Neuron (in vitro differentiated cells): ENCODE measurements around the gene DHPS.
"Not testable (repeated sequence)": the region's sequence is repeated elsewhere in the genome, so short reads cannot be mapped to it uniquely, and the experiment has no call there.

Experiments used
- H2AFZ ChIP-seq: one replicate; pipeline ENCODE4 v1.6.1; 2013; ENCODE audit warnings: low read depth, mild to moderate bottlenecking, inconsistent platforms, low read length, moderate library complexity
- H3K27me3 ChIP-seq: one replicate; pipeline ENCODE4 v1.6.1; 2013; ENCODE audit warnings: low read length; ENCODE audit not compliant: insufficient read depth
- H3K36me3 ChIP-seq: one replicate; pipeline ENCODE4 v1.6.1; 2013; ENCODE audit warnings: low read length; ENCODE audit not compliant: insufficient read depth
- H3K4me1 ChIP-seq: one replicate; pipeline ENCODE4 v1.6.1; 2013; ENCODE audit warnings: low read length; ENCODE audit not compliant: insufficient read depth
- H3K4me3 ChIP-seq: 2 replicates; pipeline ENCODE4 v1.5.1; 2013; ENCODE audit warnings: mild to moderate bottlenecking, low read length, moderate library complexity
- H3K9me3 ChIP-seq: one replicate; pipeline ENCODE4 v1.6.1; 2013; ENCODE audit warnings: low read length

The DHPS gene

GRCh38 chr19:12696366-12697335 lies 15.0 kb upstream of the DHPS start, which contains the start of gene FBXW9:
Gene FBXW9, minus strand, starts transcription at chr19:12696631. Its CDS starts 50 bp downstream, at chr19:12696581.
- Histone ChIP-seq H2AFZ (peak within 1 kb of the TSS; percentile 46), H3K36me3 (peaks cover 30% of the 10 kb centered on the region), H3K9me3 (no peaks in the 10 kb centered on the region), H3K27me3 (no peaks in the 10 kb centered on the region), H3K4me1 (peaks cover 10% of the 10 kb centered on the region), H3K4me3 (peak within 1 kb of the TSS; percentile 72)

GRCh38 chr19:12695997-12696365 lies 14.3 kb upstream of the DHPS start:
- Histone ChIP-seq H3K4me3 (peak overlapping the region; percentile 72), H3K36me3 (peaks cover 27% of the 10 kb centered on the region), H3K27me3 (no peaks in the 10 kb centered on the region), H3K4me1 (peaks cover 10% of the 10 kb centered on the region), H2AFZ (peak overlapping the region; percentile 46), H3K9me3 (no peaks in the 10 kb centered on the region)

- Histone ChIP-seq H3K36me3 (peaks cover 22% of the 10 kb centered on the region), H3K27me3 (no peaks in the 10 kb centered on the region), H3K4me3 (peak overlapping the region; percentile 72), H2AFZ (no peak overlapping the region), H3K4me1 (peaks cover 10% of the 10 kb centered on the region), H3K9me3 (no peaks in the 10 kb centered on the region)
Observed at GRCh38 chr19:12695514-12695913, 13.8 kb upstream of the DHPS start.

GRCh38 chr19:12695096-12695495 lies 13.4 kb upstream of the DHPS start:
- Histone ChIP-seq H3K4me1 (peaks cover 10% of the 10 kb centered on the region), H2AFZ (no peak overlapping the region), H3K4me3 (peak overlapping the region; percentile 72), H3K9me3 (no peaks in the 10 kb centered on the region), H3K36me3 (peaks cover 19% of the 10 kb centered on the region), H3K27me3 (no peaks in the 10 kb centered on the region)

GRCh38 chr19:12694641-12695040 lies 13.0 kb upstream of the DHPS start:
- no peak overlapping the region for H3K4me3 ChIP-seq
- no peak overlapping the region for H2AFZ ChIP-seq
- H3K9me3 ChIP-seq: no peaks in the 10 kb centered on the region
- peaks cover 10% of the 10 kb centered on the region for H3K4me1 ChIP-seq
- H3K36me3 ChIP-seq: peaks cover 16% of the 10 kb centered on the region
- H3K27me3 ChIP-seq: no peaks in the 10 kb centered on the region

GRCh38 chr19:12692960-12693359 lies 11.3 kb upstream of the DHPS start:
- no peak overlapping the region for H2AFZ ChIP-seq
- H3K36me3 ChIP-seq: peaks cover 21% of the 10 kb centered on the region
- H3K4me1 ChIP-seq: peaks cover 10% of the 10 kb centered on the region
- no peaks in the 10 kb centered on the region for H3K9me3 ChIP-seq
- no peaks in the 10 kb centered on the region for H3K27me3 ChIP-seq
- no peak overlapping the region for H3K4me3 ChIP-seq

- peaks cover 20% of the 10 kb centered on the region for H3K36me3 ChIP-seq
- H2AFZ ChIP-seq: no peak overlapping the region
- H3K4me3 ChIP-seq: no peak overlapping the region
- H3K9me3 ChIP-seq: no peaks in the 10 kb centered on the region
- H3K27me3 ChIP-seq: no peaks in the 10 kb centered on the region
- H3K4me1 ChIP-seq: no peaks in the 10 kb centered on the region
Observed at GRCh38 chr19:12689581-12690216, 8.0 kb upstream of the DHPS start.

- Histone ChIP-seq H3K4me1 (no peaks in the 10 kb centered on the region), H3K4me3 (no peak overlapping the region), H3K36me3 (peaks cover 20% of the 10 kb centered on the region), H3K9me3 (no peaks in the 10 kb centered on the region), H2AFZ (no peak overlapping the region), H3K27me3 (no peaks in the 10 kb centered on the region)
Observed at GRCh38 chr19:12689012-12689411, 7.3 kb upstream of the DHPS start.

- no peak within 1 kb of the TSS for H3K4me3 ChIP-seq
- peaks cover 18% of the 10 kb centered on the region for H3K36me3 ChIP-seq
- H3K27me3 ChIP-seq: no peaks in the 10 kb centered on the region
- no peaks in the 10 kb centered on the region for H3K9me3 ChIP-seq
- H3K4me1 ChIP-seq: no peaks in the 10 kb centered on the region
- no peak within 1 kb of the TSS for H2AFZ ChIP-seq
Observed at GRCh38 chr19:12687496-12688196, 6.0 kb upstream of the DHPS start, which contains the start of gene GNG14. Gene GNG14, plus strand, starts transcription at chr19:12687998. Its CDS starts 51 bp downstream, at chr19:12688049.

- Histone ChIP-seq H3K4me1 (no peaks in the 10 kb centered on the region), H2AFZ (no peak overlapping the region), H3K9me3 (no peaks in the 10 kb centered on the region), H3K4me3 (no peak overlapping the region), H3K36me3 (peaks cover 15% of the 10 kb centered on the region), H3K27me3 (no peaks in the 10 kb centered on the region)
Observed at GRCh38 chr19:12685831-12686230, 4.2 kb upstream of the DHPS start.

GRCh38 chr19:12680034-12680433 lies 1.6 kb downstream of the DHPS start:
- Histone ChIP-seq H2AFZ (no peak overlapping the region), H3K4me3 (no peak overlapping the region), H3K27me3 (no peaks in the 10 kb centered on the region), H3K4me1 (no peaks in the 10 kb centered on the region), H3K9me3 (no peaks in the 10 kb centered on the region), H3K36me3 (peaks cover 36% of the 10 kb centered on the region)

- H3K27me3 ChIP-seq, H3K9me3 ChIP-seq, H3K4me3 ChIP-seq, H3K4me1 ChIP-seq, H2AFZ ChIP-seq: not testable (repeated sequence)
- peaks cover 48% of the 10 kb centered on the region for H3K36me3 ChIP-seq
Observed at GRCh38 chr19:12678039-12678438, 3.6 kb downstream of the DHPS start.

- Histone ChIP-seq H3K4me1 (no peaks in the 10 kb centered on the region), H3K27me3 (no peaks in the 10 kb centered on the region), H2AFZ (no peak overlapping the region), H3K4me3 (no peak overlapping the region), H3K9me3 (no peaks in the 10 kb centered on the region), H3K36me3 (peaks cover 53% of the 10 kb centered on the region)
Observed at GRCh38 chr19:12676928-12677327, 4.8 kb downstream of the DHPS start.
